ENCODE results near the gene ABCA6. TPM values are rescaled to one million over a fixed set of nuclear protein-coding genes. Genes with fewer than 3 reads are reported as not detected.
"Not testable (repeated sequence)": the region's sequence is repeated elsewhere in the genome, so short reads cannot be mapped to it uniquely, and the experiment has no call there.

The ABCA6 gene, protein sequence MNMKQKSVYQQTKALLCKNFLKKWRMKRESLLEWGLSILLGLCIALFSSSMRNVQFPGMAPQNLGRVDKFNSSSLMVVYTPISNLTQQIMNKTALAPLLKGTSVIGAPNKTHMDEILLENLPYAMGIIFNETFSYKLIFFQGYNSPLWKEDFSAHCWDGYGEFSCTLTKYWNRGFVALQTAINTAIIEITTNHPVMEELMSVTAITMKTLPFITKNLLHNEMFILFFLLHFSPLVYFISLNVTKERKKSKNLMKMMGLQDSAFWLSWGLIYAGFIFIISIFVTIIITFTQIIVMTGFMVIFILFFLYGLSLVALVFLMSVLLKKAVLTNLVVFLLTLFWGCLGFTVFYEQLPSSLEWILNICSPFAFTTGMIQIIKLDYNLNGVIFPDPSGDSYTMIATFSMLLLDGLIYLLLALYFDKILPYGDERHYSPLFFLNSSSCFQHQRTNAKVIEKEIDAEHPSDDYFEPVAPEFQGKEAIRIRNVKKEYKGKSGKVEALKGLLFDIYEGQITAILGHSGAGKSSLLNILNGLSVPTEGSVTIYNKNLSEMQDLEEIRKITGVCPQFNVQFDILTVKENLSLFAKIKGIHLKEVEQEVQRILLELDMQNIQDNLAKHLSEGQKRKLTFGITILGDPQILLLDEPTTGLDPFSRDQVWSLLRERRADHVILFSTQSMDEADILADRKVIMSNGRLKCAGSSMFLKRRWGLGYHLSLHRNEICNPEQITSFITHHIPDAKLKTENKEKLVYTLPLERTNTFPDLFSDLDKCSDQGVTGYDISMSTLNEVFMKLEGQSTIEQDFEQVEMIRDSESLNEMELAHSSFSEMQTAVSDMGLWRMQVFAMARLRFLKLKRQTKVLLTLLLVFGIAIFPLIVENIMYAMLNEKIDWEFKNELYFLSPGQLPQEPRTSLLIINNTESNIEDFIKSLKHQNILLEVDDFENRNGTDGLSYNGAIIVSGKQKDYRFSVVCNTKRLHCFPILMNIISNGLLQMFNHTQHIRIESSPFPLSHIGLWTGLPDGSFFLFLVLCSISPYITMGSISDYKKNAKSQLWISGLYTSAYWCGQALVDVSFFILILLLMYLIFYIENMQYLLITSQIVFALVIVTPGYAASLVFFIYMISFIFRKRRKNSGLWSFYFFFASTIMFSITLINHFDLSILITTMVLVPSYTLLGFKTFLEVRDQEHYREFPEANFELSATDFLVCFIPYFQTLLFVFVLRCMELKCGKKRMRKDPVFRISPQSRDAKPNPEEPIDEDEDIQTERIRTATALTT (N-terminal part only)
- total RNA-seq = 0.16 TPM in 1 of 2 replicates, not detected in the other

DNA sequence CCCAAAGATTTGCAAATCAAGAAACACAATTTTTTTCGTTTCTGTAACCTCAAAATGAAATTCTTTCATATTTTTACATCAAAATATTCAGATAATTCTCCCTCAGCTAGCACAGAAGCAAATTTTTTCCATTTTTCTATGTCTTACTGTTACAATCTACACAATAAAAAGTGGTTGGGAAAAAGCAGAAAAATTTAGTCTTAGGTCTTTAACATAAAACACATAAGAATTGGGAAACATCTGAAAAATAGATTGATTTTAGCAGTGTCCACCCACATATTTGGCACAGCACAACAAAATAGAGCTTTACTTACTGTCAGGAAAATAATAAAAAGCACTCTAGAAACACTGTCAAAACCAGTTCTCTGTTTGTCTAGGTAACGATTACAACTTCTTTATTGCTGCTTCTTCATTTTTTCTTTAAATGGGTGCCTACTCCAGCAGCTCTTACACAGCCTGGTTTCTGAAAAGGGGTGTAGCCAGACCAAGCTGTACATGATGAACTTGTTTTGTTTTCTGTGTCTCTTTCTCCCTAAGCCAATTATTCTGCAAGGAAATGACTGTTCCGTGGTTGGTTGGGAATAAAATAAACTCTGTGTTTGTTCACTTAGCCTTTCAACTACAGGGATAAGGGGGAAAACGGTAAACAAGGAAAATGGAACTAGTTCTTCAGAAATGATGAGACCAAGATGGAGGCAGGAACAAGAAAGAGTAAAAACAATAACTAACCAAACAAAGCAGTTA is at the start of gene ABCA6:
Gene ABCA6 (minus strand): TSS at position 465 of the 744 bp plus-strand sequence. CDS start 1,192 bp downstream, outside the sequence.
- intact Hi-C loops (cut with micrococcal nuclease) = no loop called here

DNA sequence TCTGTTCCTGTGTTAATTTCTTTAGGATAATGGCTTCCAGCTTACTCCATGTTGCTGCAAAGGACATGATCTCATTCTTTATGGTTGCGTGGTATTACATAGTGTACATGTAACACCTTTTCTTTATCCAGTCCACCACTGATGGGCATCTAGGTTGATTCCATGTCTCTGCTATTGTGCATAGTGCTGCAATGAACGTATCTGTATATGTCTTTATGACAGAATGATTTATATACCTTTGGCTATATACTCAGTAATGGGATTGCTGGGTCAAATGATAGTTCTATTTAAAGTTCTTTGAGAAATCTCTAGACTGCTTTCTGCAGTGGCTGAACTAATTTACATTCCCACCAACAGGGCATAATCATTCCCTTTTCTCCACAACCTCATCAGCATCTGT is 47.1 kb upstream of the ABCA6 start:
- intact Hi-C loops (cut with micrococcal nuclease) = no loop called here

DNA sequence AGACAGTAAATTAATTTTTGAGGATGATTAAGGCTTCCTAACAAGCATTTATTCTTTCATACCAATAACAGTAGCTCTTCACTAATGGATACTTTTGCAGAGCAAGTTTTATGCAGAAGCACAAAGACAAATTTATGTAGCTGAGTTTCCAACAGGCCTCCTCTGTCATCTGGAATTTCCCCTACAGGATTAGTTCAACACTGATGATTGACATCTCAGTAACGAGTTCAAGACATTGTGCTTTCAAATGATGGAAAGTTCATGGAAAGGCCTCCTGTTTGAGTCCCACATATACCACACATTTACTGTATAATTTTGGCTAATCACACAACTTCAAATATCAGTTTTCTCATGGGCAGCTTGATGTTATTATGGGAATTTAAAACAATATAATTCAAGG is 46.4 kb upstream of the ABCA6 start:
- intact Hi-C loops (cut with micrococcal nuclease) = no loop called here

DNA sequence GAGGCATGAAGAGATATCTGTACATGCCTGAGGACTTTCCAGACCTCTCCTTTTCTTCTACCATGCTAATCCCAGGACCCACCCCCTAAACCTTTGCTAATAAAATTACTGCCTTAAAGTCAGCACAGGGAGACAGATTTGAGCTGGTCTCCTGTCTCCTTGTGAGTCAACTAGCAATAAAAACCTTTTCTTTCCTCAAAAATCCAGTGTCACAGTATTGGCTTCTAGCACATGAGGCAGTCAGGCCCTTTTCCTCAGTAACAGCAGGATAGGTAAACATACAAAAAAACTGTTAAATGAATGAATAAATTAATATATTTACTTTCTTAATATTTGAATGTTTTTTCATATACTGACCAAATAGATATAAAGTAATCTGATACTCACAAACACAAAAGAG is 45.6 kb upstream of the ABCA6 start:
- intact Hi-C loops (cut with micrococcal nuclease) = no loop called here

DNA sequence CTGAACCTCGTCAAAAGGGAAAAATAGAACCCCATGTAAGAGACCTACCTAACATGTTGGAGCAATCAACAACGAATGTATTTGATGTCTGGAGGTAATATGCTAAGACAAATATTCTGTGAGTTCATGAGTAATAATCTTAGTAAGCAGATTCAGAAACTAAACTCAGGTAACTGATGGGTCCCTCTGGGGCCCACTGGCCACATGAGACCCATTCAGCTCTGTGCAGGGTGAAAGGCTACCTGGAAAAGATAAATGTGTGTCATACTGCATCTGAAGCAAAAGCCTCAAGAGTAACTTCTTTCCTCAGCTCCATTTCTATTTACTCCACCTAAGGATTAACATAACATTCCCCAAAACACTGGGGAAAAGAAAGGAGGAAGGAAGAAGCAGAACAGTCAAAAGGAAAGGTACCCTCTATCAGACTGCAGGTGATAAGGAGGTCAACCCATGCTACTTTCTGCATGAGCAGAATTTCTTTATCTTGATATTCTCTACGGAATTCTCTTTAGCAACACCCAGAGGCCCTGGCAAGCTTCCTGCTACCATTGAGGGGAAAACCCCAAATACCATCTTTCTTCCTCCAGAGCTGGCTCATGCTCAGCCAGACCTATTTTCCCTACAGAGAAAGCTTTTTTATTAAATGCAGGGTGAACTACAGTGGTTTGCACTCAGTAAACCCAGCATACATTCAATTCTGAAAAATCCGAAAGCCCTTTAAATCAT is 37.7 kb upstream of the ABCA6 start:
- intact Hi-C loops (cut with micrococcal nuclease) = no loop called here

DNA sequence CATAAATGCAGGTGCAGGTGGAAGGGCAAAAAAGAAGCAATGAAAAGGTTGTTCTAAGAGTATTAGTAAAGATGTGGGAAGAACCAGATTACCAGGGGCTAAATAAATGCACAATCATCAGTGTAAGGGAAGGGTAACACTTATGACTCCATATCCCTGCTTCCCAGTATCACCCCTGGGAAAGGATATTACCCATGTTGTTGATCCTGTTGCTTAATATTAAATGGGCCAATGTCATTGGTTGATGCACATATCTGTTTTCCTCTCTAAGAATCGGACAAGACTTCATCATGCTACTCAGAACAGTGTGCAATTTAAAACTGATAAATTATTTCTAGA is 34.7 kb upstream of the ABCA6 start:
- intact Hi-C loops (cut with micrococcal nuclease) = no loop called here

DNA sequence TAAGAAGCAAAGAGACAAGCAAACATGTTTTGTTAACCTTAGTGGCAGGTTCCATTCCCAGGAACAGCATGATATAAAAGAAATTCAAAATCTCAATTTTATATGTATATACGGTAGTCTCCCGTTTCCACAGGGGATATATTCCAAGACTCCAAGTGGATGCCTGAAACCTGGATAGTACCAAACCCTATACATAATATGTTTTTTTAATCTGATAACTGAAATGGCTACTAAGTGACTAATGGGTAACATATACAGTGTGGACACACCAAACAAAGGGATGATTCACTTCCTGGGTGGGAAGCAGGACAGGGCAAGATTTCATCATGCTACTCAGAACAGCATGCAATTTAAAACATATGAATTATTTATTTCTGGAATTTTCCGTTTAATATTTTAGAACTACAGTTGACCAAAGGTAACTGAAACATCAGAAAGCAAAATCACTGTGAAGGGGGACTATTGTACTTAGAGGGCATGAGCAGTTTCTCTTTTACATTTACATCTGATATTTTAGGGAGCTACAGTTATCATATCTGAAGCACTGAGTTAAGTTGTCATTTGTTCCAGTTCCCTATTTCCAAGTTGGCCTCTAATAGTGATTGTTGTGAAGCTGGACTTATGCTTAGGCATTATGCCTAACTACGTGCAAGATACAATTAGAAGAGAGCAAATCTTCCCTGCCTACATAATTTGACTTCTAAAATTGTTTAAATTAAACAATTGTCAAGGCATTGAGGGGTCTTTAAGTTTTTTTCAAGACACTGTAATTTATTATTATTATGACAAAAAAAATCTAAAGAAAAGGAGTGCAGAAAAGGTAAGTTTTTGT is 34.1 kb upstream of the ABCA6 start:
- intact Hi-C loops (cut with micrococcal nuclease) = no loop called here

DNA sequence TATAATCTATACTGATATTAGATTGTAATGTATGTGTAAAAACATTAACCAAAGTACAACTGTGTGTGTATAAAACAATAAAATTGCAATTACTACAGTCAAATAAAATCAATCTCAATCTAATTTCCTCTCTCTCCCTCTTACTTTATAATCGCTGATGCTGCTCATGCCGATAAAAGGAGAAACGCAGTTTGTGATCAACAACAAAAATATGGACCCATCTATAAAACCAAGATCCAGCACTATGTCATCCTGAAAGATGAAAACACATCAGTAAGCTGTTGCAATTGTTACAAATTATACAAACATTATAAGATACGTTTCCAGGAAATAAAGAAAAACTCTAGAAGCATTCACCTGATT is 33.5 kb upstream of the ABCA6 start:
- intact Hi-C loops (cut with micrococcal nuclease) = no loop called here

DNA sequence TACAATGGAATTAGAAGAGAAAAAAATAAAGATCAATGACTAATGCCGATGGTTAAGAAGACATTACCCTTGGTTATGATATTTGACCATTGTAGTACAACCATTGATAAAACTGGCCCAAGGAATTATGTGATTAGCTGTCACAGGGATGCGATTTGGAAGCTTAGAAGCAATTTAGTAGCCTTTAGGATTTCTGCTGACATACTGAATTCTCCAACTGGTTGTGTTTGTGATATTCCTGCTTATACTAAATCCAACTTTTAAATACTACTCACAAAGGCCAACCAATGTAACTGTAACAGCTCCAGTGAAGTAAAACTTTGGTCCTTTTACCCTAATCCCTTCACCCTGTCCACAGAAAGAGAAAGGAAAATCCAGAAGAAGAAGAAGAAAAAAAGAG is 31.4 kb upstream of the ABCA6 start:
- intact Hi-C loops (cut with micrococcal nuclease) = no loop called here

DNA sequence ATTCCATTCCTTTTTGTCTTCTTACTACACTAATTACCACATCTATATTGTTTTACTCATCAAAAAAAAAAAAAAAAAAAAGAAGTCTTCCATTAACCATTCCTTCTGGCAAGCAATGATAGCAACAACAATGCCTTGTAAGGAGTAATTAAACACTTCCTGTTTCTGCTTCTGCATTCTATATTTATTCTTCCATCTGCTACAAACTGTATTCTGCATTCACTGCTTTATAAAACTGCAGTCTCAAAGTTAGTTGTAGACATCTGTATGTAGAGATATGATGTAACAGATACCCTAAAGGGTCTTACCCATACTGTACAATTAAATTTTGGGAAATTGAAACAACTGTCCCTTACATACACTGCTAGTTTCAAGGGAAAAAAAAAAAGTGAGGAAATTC is 28.7 kb upstream of the ABCA6 start:
- intact Hi-C loops (cut with micrococcal nuclease) = no loop called here

DNA sequence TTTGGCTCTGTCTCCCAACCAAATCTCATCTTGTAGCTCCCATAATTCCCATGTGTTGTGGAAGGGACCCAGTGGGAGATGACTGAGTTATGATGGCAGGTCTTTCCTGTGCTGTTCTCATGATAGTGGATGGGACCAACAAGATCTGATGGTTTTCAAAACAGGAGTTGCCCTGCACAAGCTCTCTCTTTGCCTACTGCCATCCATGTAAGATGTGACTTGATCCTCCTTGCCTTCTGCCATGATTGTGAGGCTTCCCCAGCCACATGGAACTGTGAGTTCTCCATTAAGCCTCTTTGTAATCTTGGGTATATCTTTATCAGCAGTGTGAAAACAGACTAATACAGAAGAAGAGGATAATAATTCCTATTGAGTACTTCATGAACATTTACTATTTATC is 26.9 kb upstream of the ABCA6 start:
- intact Hi-C loops (cut with micrococcal nuclease) = not testable (repeated sequence)

DNA sequence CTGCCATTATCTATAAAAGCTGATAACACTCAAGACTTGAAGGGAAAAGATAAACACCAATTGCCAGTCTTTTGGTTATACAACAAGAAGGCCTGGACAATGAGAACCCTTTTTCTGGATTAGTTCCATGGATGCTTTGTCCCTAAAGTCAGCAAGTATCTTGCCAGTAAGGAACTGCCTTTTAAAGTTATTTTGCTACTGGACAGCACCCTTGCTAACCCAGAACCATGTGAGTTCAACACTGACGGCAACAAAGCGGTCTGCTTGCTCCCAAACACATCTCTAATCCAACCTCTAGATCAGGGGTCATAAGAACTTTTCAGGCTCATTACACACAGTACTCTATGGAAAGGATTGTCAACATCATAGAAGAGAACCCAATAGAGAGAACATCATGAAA is 25.3 kb upstream of the ABCA6 start:
- intact Hi-C loops (cut with micrococcal nuclease) = no loop called here

DNA sequence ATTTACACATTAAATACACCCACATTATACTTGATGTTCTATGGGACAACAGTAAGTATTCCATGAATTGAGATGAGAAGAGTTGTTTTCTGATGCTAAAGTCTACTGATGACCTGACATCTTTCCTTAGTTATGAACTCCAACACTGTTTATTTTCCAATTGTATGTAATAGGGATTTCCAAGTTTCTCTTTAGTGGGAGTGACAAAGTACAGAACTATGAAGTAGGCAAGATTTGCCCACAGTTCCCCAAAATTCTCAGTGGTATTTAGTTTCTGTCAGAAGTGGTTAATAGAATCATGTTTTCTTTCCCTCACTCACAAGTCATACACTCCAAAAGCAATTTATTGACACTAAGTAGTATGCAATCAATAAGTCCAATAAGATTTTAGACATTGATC is 22.5 kb upstream of the ABCA6 start:
- intact Hi-C loops (cut with micrococcal nuclease) = no loop called here

DNA sequence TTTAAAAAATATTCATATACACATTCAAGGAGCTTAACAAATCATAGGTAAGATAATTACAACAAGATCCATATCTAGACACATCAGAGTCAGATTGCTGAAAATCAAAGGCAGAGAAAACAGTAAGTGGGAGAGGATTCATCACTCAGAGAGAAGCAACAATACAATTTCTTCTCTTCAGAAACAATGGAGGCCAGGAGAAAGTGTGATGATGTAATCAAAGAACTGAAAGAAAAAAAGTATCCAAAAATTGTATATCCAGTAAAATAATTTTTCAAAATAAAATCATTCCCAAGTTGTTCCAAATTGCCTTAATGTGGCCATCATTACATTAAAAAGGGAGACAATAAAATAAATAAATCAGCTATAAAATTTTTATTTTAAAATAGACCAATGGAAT is 17.7 kb upstream of the ABCA6 start:
- intact Hi-C loops (cut with micrococcal nuclease) = no loop called here

DNA sequence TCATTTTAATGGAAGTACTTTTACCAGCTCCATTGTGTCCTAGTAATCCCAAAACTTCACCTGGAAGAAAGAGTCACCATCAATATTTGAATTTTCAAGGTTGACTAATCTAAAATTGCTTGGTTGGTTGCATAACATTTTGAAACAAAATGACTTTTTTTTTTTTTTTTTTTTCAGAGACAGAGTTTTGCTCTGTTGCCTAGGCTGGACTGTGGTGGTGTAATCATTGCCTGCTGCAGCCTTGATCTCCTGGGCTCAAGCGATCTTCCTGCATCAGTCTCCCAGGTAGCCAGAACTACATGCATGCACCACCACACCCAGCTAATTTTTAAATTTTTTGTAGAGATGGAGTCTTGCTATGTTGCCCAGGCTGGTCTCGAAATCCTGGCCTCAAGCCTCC is 12.6 kb upstream of the ABCA6 start:
- intact Hi-C loops (cut with micrococcal nuclease) = no loop called here

DNA sequence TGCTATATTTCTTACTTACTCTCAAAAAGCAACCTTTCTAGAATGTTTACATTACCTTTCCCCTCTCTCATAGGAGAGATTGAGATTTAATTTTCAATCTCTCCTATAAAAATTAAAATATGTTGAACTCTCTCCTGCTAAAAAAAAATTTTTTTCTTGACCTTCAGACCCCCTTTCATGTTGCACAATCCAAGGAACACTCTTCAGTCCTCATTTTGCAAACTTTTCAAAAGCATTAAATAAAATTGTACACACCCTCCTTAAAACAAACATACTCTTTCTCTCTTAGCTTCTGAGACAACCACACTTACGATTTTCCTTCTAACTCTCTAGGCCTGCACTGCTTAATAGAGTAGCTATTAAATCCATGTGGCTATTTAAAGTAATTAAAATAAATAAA is 8.6 kb upstream of the ABCA6 start:
- intact Hi-C loops (cut with micrococcal nuclease) = no loop called here

DNA sequence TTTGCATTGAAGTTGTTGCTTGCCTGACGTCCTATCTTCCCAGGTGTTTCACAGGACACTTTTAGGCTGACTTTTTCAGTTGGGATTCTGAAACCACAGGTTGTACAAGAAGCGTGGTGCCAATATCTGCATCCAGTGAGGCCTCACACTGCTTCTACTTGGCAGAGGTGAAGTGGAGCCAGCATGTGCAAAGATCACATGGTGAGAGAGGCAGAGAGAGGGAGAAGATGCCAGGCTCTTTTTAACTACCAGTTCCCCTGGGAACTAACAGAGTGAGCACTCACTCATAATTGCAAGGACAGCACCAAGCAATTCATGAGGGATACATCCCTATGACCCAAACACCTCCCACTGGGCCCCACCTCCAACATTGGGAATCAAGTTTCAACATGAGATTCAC is 5.8 kb upstream of the ABCA6 start:
- intact Hi-C loops (cut with micrococcal nuclease) = no loop called here

DNA sequence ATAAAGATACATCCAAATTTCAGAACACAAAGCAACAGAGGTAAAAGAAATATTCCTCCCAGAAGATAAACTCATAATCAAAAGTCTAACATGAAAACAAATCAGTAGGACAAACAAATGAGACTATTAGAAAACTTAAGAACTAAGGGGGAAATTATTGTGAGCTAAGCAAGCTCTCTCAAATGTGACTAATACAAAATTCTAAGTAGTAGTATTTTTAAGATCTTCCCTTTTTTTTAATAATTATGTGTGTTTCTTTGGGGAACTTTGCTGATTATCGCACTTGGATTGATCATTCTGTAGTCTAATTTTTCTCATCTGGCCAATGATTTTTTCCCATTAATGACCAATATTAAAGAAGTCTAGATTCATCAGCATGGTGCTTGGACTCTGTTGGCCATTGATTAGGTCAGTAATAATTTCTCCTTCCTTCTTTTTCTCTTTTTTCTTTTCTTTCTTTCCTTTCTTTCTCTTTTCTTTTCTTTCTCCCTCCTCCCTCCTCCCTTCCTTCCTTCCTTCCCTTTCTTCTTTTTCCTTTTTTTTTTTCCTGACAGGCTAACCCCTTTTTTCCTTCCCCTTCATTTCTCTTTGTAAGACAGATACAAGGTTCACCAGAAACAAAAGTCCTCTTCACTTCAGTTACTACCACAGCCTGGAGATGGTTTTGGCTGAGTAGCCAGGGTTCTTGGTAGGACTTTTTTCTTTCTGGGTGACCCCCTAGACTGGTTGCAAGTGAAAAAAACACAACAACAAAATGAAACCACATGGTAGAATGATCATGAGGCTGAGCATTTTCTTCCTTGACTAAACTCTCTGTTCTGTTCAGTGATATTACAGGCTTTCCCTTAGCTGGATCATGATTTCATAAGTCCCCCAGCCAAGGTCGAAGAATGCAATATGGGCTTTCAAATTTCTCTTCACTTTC is 2.9 kb upstream of the ABCA6 start:
- intact Hi-C loops (cut with micrococcal nuclease) = no loop called here

Data from T-helper 2 cell treated with Interferon-gamma antibody and Interleukin-4, amounts not matched to agents 100 ng/mL and 5 ng/mL, for 36 hours (primary cell).